Smooth muscle cell of bladder (primary cell): Measurements from ENCODE around the gene FOXD3. TPM values are rescaled to one million over a fixed set of nuclear protein-coding genes. Genes with fewer than 3 reads are reported as not detected.

Source experiments
- total RNA-seq: library from RNA; depleted of rRNA; stranded (reverse); fragments of >200 nt; gene quantifications from 2 replicates; pipeline ENCODE4 v1.2.3, GENCODE V29; 2014

The FOXD3 gene
- total RNA-seq: not detected in 2 replicates

DNA sequence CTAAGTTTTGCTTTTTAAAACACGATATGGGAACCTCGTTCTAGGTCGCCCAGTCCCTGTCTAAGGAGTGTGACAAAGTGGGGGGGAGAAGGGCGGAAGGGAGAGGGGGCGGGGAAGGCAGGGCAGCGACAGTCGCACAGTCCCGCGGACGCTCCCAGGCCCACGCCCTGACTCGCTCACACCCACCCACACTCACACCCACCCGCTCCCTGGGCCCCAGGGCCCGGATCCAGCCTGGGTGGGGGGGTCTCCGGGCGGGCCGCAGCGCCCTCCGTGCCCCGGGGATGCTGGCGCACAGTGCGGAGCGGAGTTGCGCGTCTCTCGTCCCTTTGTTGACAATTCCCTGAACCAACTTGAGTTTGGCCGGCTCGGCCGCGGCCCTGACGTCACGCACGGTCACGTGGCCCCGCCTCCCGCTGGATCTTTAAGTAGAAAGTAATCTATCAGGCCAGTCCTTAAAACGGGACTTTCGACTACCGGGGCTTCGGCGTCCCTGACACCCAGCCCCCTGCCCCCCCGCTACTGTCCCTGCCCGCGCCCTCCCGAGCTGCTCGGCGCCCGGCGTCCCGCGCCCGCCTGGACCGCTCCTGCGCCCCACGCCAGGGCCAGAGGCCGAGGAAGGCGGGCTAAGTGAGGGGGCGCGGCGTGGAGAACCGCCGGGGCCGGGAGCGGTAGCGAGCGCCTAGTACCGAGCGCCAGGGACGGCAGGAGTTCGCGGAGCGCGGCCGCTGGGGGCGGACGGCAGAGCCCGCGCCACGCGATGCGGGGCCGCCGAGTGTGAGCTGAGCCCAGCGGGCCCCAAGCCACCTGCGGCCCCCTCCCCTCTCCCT lies at the start of gene FOXD3:
FOXD3 (plus strand) TSS at position 454 of the 830 bp plus-strand sequence. CDS start 492 bp downstream, outside the sequence.

DNA sequence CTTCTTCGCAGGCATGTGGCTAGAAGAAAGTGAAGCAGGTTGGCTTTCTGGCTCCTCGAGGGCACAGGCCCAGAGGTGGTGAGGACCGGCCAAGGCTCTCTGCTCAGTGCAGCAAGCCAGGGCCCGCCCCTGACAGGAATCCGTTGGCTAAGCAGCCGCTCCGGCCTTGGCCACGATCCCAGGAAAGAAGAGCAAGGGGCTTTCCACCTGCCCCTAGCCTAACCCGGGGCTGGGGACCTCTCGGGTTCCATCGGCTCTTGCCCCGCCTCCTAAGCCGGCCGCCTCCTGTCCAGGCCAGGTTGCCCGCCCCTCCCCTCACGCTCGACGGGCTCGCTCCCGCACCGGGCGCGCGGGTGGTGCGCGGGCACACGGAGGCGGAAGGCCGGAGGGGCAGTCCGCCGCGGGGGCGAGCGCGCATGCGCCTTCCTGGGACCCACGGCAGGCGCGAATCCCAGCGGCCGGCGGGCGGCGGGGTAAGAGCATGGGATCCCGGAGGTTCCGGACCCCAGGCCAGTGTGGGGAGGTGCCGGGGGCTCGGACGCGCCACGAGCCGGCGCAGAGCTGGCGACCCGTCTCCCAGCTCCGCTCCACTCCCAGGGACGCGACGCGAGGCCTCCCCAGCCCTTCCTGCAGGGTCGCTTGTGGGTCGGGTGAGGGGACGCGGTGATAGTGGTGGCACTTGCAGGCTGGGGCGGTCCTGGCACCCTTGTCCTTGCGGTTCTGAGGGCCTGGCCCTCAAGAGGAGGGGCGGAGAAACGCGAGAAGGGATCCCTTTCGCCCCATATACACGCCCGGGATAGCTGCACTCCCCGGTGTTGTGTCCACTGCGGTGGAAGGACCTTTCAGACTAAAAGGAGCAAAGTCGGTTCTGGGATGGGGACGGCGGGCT lies 45.1 kb downstream of the FOXD3 start, which contains the start of gene ALG6:
ALG6 (plus strand) TSS at position 413 of the 889 bp plus-strand sequence. CDS start 3,351 bp downstream, outside the sequence.

Other genes starting within 250 kb of the FOXD3 start
- 9.7 and 11.7 TPM in 2 replicates for gene ALG6, start 45.1 kb downstream of the FOXD3 start, total RNA-seq
- gene ITGB3BP, start 200.7 kb downstream of the FOXD3 start, total RNA-seq: 14.4 and 19.5 TPM in 2 replicates
- 8.0 and 8.1 TPM in 2 replicates for gene EFCAB7, start 201.0 kb downstream of the FOXD3 start, total RNA-seq